Keratinocyte (primary cell): ENCODE measurements around the gene JAG2. TPM values are rescaled to one million over a fixed set of nuclear protein-coding genes. Genes with fewer than 3 reads are reported as not detected.
"Not testable (repeated sequence)": the region's sequence is repeated elsewhere in the genome, so short reads cannot be mapped to it uniquely, and the experiment has no call there.

ENCODE experiments used
- DNase-seq: peaks from one replicate; pipeline ENCODE4 v3.0.0-alpha.2; 2011; ENCODE audit warnings: low read depth, missing footprints, low spot score
- FAIRE-seq: peaks from 2 replicates; lab custom pipeline; 2011; peaks lifted over from hg19 to GRCh38; lab: Jason Lieb, UNC
- H2AFZ ChIP-seq: 2 replicates; pipeline ENCODE4 v1.6.0; 2012; ENCODE audit warnings: low read length, control low read depth, inconsistent platforms; ENCODE audit not compliant: control insufficient read depth
- H3K27ac ChIP-seq: 2 replicates; pipeline ENCODE4 v1.5.1; 2011; ENCODE audit warnings: low read length; ENCODE audit not compliant: control insufficient read depth, insufficient read depth
- H3K27me3 ChIP-seq: 3 replicates; pipeline ENCODE4 v1.6.0; 2011; ENCODE audit warnings: low read length; ENCODE audit not compliant: control insufficient read depth, insufficient read depth; ENCODE audit errors: extremely low read depth
- H3K36me3 ChIP-seq, 2 experiments: 2 replicates in 1 of 2; 3 replicates in 1 of 2; pipeline ENCODE4 v1.5.1; 2011; ENCODE audit warnings: low read length in 2 of 2, mild to moderate bottlenecking in 1 of 2; ENCODE audit not compliant: control insufficient read depth in 2 of 2, insufficient read depth in 2 of 2; ENCODE audit errors: extremely low read depth in 1 of 2
- H3K4me1 ChIP-seq: 3 replicates; pipeline ENCODE4 v1.5.1; 2011; ENCODE audit warnings: low read length; ENCODE audit not compliant: control insufficient read depth, insufficient read depth; ENCODE audit errors: extremely low read depth
- H3K4me2 ChIP-seq: 3 replicates; pipeline ENCODE4 v1.6.0; 2011; ENCODE audit warnings: low read depth, low read length; ENCODE audit not compliant: control insufficient read depth, insufficient read depth; ENCODE audit errors: extremely low read depth
- H3K4me3 ChIP-seq, 3 experiments: fragments of 200-600 bp in 1 of 3; sonication (generic) in 1 of 3; 2 replicates in 2 of 3; 3 replicates in 1 of 3; pipeline ENCODE4 v1.5.1; 2011 to 2016; ENCODE audit warnings: low read length in 3 of 3, mild to moderate bottlenecking in 3 of 3, control low read depth in 2 of 3, inconsistent platforms in 1 of 3, low read depth in 1 of 3, mixed read lengths in 1 of 3, mixed run types in 1 of 3, moderate library complexity in 1 of 3; ENCODE audit not compliant: control insufficient read depth in 2 of 3, insufficient read depth in 2 of 3; ENCODE audit errors: extremely low read depth in 1 of 3
- H3K79me2 ChIP-seq: 2 replicates; pipeline ENCODE4 v1.6.0; 2012; ENCODE audit warnings: low read length; ENCODE audit not compliant: control insufficient read depth, insufficient read depth
- H3K9ac ChIP-seq: 3 replicates; pipeline ENCODE4 v1.6.0; 2011; ENCODE audit warnings: low read length; ENCODE audit not compliant: control insufficient read depth, insufficient read depth; ENCODE audit errors: extremely low read depth
- H3K9me1 ChIP-seq: 3 replicates; pipeline ENCODE4 v1.6.0; 2011; ENCODE audit warnings: low read length; ENCODE audit not compliant: control insufficient read depth, insufficient read depth; ENCODE audit errors: extremely low read depth
- H3K9me3 ChIP-seq: 2 replicates; pipeline ENCODE4 v1.5.1; 2012; ENCODE audit warnings: low read depth, low read length; ENCODE audit not compliant: control insufficient read depth
- H4K20me1 ChIP-seq: 3 replicates; pipeline ENCODE4 v1.6.0; 2011; ENCODE audit warnings: low read length; ENCODE audit not compliant: control insufficient read depth, insufficient read depth; ENCODE audit errors: extremely low read depth
- CTCF ChIP-seq, 3 experiments: IDR thresholded peaks in 1 of 3; conservative IDR thresholded peaks in 1 of 3; optimal IDR thresholded peaks in 1 of 3; 2 replicates in 2 of 3; 3 replicates in 1 of 3; pipeline versions ENCODE3 to v1.5.1; 2011; ENCODE audit warnings: low read length in 3 of 3, mild to moderate bottlenecking in 3 of 3, moderate library complexity in 2 of 3, control low read depth in 1 of 3, inconsistent platforms in 1 of 3; ENCODE audit not compliant: insufficient read depth in 2 of 3; ENCODE audit errors: extremely low read depth in 1 of 3
- EZH2 ChIP-seq: IDR thresholded peaks from one replicate; pipeline ENCODE4 v1.6.1; 2012; ENCODE audit warnings: inconsistent platforms, mild to moderate bottlenecking, low read length, moderate library complexity
- dilution Hi-C: fragments of 300-500 bp; cut with MboI; formaldehyde crosslinking; loops from one replicate; pipeline ENCODE4 v1.7.0; 2020; ENCODE audit warnings: low sequenced_read_pairs; ENCODE audit not compliant: extremely low pct_ligation_motif_present
- polyA plus RNA-seq, 5 experiments: library from polyadenylated mRNA; depleted of rRNA in 3 of 5; stranded (reverse) in 3 of 5; stranded (forward) in 1 of 5; unstranded in 1 of 5; fragments of >200 nt; gene quantifications; 1 replicate in 1 of 5; 2 replicates in 3 of 5; 3 replicates in 1 of 5; pipeline versions ENCODE4 v1.2.1 to v1.2.3, GENCODE V29; 2011 to 2012; ENCODE audit warnings: missing spikeins in 2 of 5, low read depth in 1 of 5, low replicate concordance in 1 of 5

JAG2 gene
- polyA plus RNA-seq, 1 donor (not counting 4 experiments of a cell fraction or from before 2014, with no cell fraction given): 28.3 TPM

GRCh38 chr14:105116451-105117256 is 51.9 kb downstream of the JAG2 start:
- H3K27me3 ChIP-seq: no peaks in the 10 kb centered on the region
- DNase-seq (no peak), FAIRE-seq (no peak)
- H3K36me3 ChIP-seq: no peaks in the 10 kb centered on the region
- H3K79me2 ChIP-seq: no peaks in the 10 kb centered on the region
- no peak overlapping the region for H3K4me3 ChIP-seq
- dilution Hi-C loops: no loop called here
- H3K9ac ChIP-seq: no peak overlapping the region
- H3K4me1 ChIP-seq: peaks cover 27% of the 10 kb centered on the region
- H3K27ac ChIP-seq: no peak overlapping the region
- no peak overlapping the region for H2AFZ ChIP-seq
- H3K9me3 ChIP-seq: peaks cover 5% of the 10 kb centered on the region
- no peak overlapping the region for H3K4me2 ChIP-seq
- TF ChIP-seq EZH2 (no peak), CTCF (optimal IDR thresholded peaks at IDR 0.05 in 1 of 3, IDR thresholded peaks at IDR 0.05 in 1 of 3, conservative IDR thresholded peaks at IDR 0.05 in 1 of 3; ENCODE audit: extremely low read depth in 1 of 3, insufficient read depth in 2 of 3, low read length in 3 of 3) (no peak)
- H3K9me1 ChIP-seq: no peaks in the 10 kb centered on the region
- peaks cover 2% of the 10 kb centered on the region for H4K20me1 ChIP-seq

- not testable (repeated sequence) for H3K9me3 ChIP-seq, DNase-seq, H3K79me2 ChIP-seq
These were observed 59.3 kb downstream of the JAG2 start for GRCh38 chr14:105109243-105109642.

GRCh38 chr14:105108516-105108864 is 60.1 kb downstream of the JAG2 start:
- H3K9me3 ChIP-seq: no peaks in the 10 kb centered on the region
- H3K9me1 ChIP-seq: no peaks in the 10 kb centered on the region
- no peaks in the 10 kb centered on the region for H3K4me1 ChIP-seq
- no peak overlapping the region for H3K9ac ChIP-seq
- H4K20me1 ChIP-seq: no peaks in the 10 kb centered on the region
- H3K27me3 ChIP-seq: no peaks in the 10 kb centered on the region
- TF ChIP-seq CTCF (optimal IDR thresholded peaks at IDR 0.05 in 1 of 3, IDR thresholded peaks at IDR 0.05 in 1 of 3, conservative IDR thresholded peaks at IDR 0.05 in 1 of 3; ENCODE audit: extremely low read depth in 1 of 3, insufficient read depth in 2 of 3, low read length in 3 of 3) (no peak), EZH2 (no peak)
- no peak for DNase-seq
- dilution Hi-C loops: no loop called here
- no peaks in the 10 kb centered on the region for H3K79me2 ChIP-seq
- no peak overlapping the region for H3K4me3 ChIP-seq
- no peak overlapping the region for H2AFZ ChIP-seq
- H3K36me3 ChIP-seq: no peaks in the 10 kb centered on the region
- no peak overlapping the region for H3K4me2 ChIP-seq
- FAIRE-seq: no peak
- no peak overlapping the region for H3K27ac ChIP-seq

More at GRCh38 chr14:105109243-105109642, 59.3 kb downstream of the JAG2 start:
- H3K4me1 ChIP-seq, H3K9ac ChIP-seq, H3K9me1 ChIP-seq, H3K27me3 ChIP-seq, H3K4me3 ChIP-seq, H3K36me3 ChIP-seq, H2AFZ ChIP-seq, dilution Hi-C loops, H3K4me2 ChIP-seq, H4K20me1 ChIP-seq, FAIRE-seq, H3K27ac ChIP-seq: not testable (repeated sequence)
